ENCODE measurements around the gene HNF4A.
"Not testable (repeated sequence)": the region's sequence is repeated elsewhere in the genome, so short reads cannot be mapped to it uniquely, and the experiment has no call there.

HNF4A gene

DNA sequence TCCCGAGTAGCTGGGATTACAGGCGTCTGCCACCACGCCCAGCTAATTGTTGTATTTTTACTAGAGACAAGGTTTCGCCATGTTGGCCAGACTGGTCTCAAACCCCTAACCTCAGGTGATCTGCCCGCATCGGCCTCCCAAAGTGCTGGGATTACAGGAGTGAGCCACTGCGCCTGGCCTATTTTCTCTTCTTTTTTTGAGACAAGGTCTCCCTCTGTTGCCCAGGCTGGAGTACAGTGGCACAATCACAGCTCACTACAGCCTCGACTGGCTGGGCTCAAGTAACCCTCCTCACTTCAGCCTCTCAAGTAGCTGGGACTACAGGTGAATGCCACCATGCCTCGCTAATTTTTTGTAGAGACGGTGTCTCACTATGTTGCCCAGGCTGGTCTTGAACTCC lies 9.6 kb upstream of the HNF4A start:
- DNase-seq = not testable (repeated sequence)

DNA sequence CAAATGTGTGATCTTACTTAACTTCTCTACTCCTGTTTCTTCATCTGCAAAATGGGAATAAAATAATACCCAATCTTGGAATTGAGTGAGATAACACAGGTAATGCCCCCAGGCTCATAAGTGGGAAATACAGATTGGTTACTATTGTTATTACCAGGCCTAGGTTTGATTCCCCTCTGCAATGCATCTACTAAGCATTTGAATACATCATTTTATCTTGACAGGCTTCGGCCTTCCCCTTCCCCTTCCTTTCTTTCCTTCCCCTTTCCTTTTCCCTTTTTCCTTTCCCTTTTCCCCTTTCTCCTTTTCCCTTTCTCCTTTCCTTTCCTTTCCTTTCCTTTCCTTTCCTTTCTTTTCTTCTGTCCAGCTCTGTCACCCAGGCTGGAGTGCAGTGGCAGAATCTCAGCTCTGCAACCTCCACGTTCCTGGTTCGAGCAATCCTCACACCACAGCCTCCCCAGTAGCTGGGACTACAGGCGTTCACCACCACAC lies 7.3 kb upstream of the HNF4A start:
- no peak for DNase-seq

- no peak for DNase-seq
Measured at GRCh38 chr20:44349349-44349748, 6.2 kb upstream of the HNF4A start.

- no peak for DNase-seq
Measured at GRCh38 chr20:44350567-44350966, 4.9 kb upstream of the HNF4A start.

DNA sequence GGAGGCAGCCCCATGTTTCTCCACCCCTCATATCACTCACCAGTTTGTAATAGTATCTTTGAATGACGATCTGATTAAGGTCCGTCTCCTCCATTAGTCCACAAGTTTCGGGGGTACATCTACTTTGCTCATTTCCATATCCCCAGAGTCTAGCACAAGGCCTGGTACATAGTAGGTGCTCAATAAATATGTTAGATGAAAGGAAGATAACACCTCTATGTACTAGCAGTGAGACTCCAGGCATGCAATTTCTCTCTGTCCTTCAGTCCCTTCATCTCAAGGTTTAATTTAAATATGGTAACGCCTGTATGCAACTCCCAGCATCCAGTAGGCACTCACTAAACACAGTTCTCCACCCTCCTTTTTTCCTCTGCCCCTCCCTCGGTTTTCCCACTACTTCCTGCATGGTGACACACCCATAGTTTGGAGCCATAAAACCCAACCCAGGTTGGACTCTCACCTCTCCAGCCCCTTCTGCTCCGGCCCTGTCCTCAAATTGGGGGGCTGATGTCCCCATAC lies 461 bp upstream of the HNF4A start:
- no peak for DNase-seq

- DNase-seq = no peak
Measured at GRCh38 chr20:44356353-44356723, 839 bp downstream of the HNF4A start.

DNA sequence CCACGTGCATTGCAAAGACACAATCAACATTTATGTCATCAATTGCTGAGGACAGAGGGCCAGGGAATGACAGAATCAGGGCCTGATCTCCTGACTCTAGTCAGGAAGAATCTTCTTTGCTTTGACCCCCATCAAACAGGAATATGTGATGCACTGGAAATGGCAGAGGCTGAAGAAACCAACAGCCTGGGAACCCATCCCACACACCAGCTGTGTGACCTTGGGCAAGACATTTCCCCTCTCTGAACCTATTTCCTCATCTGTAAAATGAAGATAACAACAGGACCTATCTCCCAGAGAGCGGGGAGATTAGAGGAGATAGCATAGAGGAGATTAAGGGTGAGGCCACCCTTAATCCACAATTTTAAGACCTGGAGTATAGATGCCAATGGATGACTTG lies 1.5 kb downstream of the HNF4A start:
- DNase-seq = no peak

DNA sequence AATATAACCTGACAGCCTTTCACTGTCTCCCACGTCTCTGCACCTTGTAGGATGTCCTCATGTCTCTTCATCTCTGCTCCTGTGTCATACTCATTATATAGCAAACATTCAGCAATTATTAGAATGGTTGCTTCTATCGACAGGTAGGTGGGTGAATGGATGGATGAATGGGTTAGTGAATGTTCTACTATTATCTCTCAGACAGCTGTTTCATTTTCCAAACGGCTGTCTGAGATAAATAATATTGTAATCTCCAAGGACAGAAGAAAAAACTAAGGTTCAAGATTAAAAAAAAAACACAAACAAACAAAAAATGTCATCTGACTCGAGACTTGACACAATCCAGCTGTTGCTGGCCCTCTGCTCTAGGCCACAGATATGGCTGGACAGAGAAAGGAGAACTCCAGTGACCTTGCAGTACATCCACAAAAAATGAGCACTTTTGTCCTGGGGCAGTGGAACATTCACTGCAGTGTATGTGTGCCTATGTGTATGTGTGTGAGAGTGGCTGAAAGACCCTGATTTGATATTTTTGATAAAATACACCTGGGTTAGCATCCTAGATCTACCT lies 2.1 kb downstream of the HNF4A start:
- no peak for DNase-seq

DNA sequence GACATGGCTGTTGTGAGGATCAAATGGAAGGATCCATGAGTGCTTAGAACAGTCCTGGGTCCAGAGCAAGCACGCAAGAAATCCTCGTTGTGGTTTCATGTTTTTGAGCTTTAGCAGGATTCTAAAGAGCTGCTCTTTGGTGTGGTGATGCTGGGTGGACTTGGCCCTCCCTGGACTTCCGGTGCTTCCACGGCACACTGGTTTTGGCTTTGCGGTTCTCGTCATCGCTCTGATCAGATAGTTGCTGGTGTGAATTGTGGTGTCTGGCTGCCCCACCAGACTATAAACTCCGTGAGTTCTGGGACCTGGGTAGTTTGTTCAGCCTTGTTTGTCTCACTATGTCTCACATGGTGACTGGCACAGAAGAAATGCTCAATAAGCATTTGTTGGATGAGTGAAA lies 3.3 kb downstream of the HNF4A start:
- no peak for DNase-seq

DNA sequence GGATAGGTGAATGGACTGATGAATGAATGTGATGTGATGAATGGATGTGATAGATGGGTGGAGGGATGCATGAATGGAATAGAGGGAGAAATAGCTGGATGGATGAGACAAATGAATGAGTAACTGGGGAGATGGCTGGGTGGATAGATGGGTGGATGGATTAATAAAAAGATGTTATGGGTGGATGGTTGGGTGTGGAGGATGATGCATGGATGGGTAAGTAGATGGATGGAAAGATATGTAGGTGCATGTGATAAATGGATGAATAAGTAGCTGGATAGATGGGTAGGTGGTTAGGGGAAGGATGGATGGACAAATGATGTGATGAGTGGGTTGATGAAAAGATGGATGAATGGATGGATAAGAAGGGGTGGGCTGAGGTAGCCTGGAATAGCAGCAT lies 4.7 kb downstream of the HNF4A start:
- no peak for DNase-seq

- no peak for DNase-seq
Measured at GRCh38 chr20:44361021-44361420, 5.5 kb downstream of the HNF4A start.

DNA sequence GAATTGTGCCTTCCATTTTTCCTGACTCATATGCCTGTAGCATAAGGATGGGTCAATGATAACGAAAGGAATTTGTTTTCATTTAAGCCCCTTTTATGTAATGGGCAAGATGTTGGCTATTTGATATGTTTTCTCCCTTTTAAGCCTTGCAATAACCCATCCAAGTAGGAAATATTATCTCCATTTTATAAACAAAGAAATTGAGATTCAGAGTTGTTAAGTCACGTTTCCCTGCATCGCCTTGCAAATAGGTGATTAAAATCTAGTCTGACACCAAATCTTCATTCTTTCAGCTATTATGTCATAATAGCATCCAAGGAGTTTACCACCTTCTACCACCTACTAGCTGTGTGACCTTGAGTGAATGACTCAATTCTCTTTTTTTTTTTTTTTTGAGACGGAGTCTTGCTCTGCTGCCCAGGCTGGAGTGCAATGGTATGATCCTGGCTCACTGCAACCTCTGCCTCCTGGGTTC lies 7.0 kb downstream of the HNF4A start:
- no peak for DNase-seq

GRCh38 chr20:44364068-44364467 lies 8.6 kb downstream of the HNF4A start:
- DNase-seq = no peak

- DNase-seq = no peak
Measured at GRCh38 chr20:44364780-44365179, 9.3 kb downstream of the HNF4A start.

GRCh38 chr20:44367746-44368145 lies 12.2 kb downstream of the HNF4A start:
- no peak for DNase-seq

DNA sequence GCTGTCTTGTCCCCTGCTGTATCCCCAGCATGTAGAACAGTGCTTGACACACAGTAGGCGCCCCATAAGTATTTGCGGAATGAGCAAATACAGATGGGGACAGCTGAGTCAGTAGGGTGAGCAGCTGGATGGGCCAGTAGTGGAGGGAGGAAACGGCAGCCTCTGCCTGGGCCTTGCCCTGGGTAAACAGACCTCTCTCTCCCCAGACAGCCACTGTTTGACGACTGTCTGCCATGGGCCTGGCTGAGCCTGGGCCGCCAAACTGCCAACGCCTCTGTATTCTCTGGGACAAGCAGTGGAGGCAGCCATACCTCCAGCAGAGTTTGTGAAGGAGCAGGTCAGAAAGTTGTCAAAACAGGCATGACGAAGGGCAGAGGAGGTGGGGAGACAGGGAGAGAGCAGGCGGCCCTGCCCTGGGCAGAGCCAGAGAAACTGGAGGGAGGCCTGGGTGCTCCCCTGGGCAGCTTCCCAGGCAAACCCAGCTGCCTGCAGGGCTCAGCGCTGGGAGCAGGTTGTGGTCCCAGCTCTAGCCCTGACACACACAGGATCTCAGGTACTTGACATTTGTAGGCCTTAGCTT lies 15.2 kb downstream of the HNF4A start:
- no peak for DNase-seq

DNA sequence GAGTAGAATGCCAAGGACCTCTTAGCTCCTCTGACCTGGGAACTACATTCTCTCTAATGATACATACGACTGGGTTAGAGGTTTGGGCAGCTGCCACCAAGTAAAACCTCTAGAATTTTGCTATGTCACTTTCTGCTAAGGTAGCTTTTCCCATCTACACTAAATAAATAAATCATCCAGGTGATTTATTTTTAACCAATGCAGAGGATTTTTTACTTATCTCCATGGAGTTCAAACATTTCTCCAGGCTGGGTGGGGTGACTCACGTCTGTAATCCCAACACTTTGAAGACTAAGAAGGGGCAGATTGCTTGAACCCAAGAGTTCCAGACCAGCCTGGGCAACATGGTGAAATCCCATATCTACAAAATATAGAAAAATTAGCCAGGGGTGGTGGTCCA lies 27.1 kb downstream of the HNF4A start:
- DNase-seq = no peak

GRCh38 chr20:44384423-44385027 lies 29.0 kb downstream of the HNF4A start:
- peak; percentile 82 for DNase-seq

GRCh38 chr20:44388466-44389023 lies 33.0 kb downstream of the HNF4A start:
- DNase-seq = peak; percentile 75

DNA sequence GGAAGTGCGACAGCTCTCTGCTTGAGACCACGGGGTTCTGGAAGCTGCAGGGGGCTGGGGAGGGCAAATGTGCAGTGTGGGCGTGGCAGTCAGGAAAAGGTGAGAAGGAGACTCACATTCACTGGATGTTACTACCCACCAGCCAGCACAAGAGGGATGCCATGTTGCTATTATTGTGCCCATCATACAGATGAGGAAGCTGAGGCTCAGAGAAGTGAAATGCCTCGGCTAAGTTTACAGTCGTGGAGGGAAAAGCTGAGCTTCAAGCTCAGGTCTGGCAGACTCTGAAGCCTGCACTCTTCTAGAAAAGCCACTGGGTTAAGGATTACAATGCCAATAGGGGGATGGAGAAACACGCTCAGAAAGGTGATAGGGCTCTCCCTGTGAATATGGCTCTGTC lies 34.4 kb downstream of the HNF4A start:
- no peak for DNase-seq

- DNase-seq = peak; percentile 24
Measured at GRCh38 chr20:44390280-44390679, 34.8 kb downstream of the HNF4A start.

DNA sequence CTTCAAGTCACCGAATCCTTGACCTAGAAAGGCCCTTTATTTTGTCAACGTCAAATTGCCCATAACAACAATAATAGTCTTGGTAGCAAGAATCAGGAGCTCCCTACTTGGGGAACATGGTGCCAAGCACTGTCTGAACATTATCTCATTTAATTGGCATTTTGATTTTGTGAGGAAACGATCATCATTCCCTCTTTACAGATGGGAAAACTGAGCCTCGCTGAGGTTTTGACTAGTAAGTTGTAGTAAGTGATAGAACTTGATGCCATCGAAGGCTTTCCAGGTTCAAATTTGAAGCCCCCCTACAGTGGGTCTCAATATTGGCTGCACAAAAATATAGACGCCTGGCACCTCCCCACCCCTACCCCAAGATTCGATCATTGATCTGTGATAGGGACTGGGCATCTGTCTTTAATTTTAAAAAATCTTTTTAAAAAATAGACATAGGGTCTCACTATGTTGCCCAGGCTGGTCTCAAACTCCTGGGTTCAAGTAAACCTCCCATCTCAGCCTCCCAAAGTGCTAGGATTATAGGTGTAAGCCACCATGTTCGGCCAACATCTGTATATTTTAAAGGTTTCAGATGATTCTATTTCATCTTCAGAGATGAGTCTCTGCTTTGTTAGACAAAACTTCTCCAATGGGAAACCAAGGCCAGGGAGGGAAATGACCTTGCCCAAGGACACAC lies 36.7 kb downstream of the HNF4A start:
- DNase-seq = no peak
